SK-N-SH (cell line): ENCODE measurements around the gene ITPRIPL2.

Experiments used
- CTCF ChIP-seq: fragments of 200-600 bp; sonication (generic); IDR thresholded peaks from 2 replicates; pipeline ENCODE4 v1.6.1; 2017; ENCODE audit warnings: antibody characterized with exemption, mild to moderate bottlenecking, moderate library complexity
- ELF1 ChIP-seq: IDR thresholded peaks from 2 replicates; pipeline ENCODE4 v1.4.0; 2012
- FOXJ3 ChIP-seq: sonication (generic); formaldehyde crosslinking; IDR thresholded peaks from 2 replicates; pipeline ENCODE4 v1.5.1; 2020; ENCODE audit warnings: mild to moderate bottlenecking, missing genetic modification reagents
- JUND ChIP-seq: IDR thresholded peaks from 2 replicates; pipeline ENCODE4 v1.4.0; 2012
- MAX ChIP-seq: IDR thresholded peaks from 2 replicates; pipeline ENCODE4 v1.4.0; 2012; ENCODE audit warnings: low read depth
- MEF2A ChIP-seq: IDR thresholded peaks from 2 replicates; pipeline ENCODE4 v1.4.0; 2012; ENCODE audit warnings: low read depth, borderline replicate concordance
- NRF1 ChIP-seq: IDR thresholded peaks from 2 replicates; pipeline ENCODE4 v1.6.1; 2012; ENCODE audit warnings: low read depth, mild to moderate bottlenecking, low read length
- PBX3 ChIP-seq: IDR thresholded peaks from 2 replicates; pipeline ENCODE4; 2012
- POLR2AphosphoS5 ChIP-seq: IDR thresholded peaks from 2 replicates; pipeline ENCODE4 v1.6.1; 2012; ENCODE audit warnings: low read depth, low read length
- RFX5 ChIP-seq: IDR thresholded peaks from 2 replicates; pipeline ENCODE4 v1.6.1; 2012; ENCODE audit warnings: mild to moderate bottlenecking, improper control_type of control experiment, low read length
- SIN3A ChIP-seq: IDR thresholded peaks from 2 replicates; pipeline ENCODE4 v1.6.1; 2012; ENCODE audit warnings: low read depth, mild to moderate bottlenecking, low read length, moderate library complexity, borderline replicate concordance
- TAF1 ChIP-seq: IDR thresholded peaks from 2 replicates; pipeline ENCODE4 v1.6.1; 2012; ENCODE audit warnings: low read depth, mild to moderate bottlenecking, low read length, moderate library complexity, borderline replicate concordance

- TF ChIP-seq CTCF (no peak), NRF1 (no peak), TAF1 (no peak), PBX3 (no peak), POLR2AphosphoS5 (no peak), ELF1 (no peak), MEF2A (no peak), JUND (no peak), SIN3A (no peak), FOXJ3 (CRISPR knock-in tag) (no peak), RFX5 (no peak), MAX (no peak)
Measured at GRCh38 chr16:19152042-19152441, 38.3 kb downstream of the ITPRIPL2 start.
